H1 (cell line): ENCODE measurements around the gene CPSF4L. TPM values are rescaled to one million over a fixed set of nuclear protein-coding genes. Genes with fewer than 3 reads are reported as not detected.

Experiments used
- CTCF ChIA-PET: fragments of 300-600 bp; sonication (Branson Sonifier 250); formaldehyde crosslinking; loops from one replicate; lab custom pipeline; 2021; ENCODE audit not compliant: partially characterized antibody; lab: Charles Lee
- POLR2A ChIA-PET: fragments of 300-600 bp; sonication (Branson Sonifier 250); formaldehyde crosslinking; loops from one replicate; lab custom pipeline; 2021; ENCODE audit warnings: inconsistent platforms; ENCODE audit not compliant: partially characterized antibody; lab: Charles Lee
- DNase-seq, 2 experiments: peaks; one replicate each; pipeline versions ENCODE4 v3.0.0 to v3.0.0-alpha.2; 2010 to 2022; ENCODE audit warnings: low spot score in 2 of 2, low read depth in 1 of 2, mixed read lengths in 1 of 2
- FAIRE-seq: peaks from 2 replicates; lab custom pipeline; 2011; peaks lifted over from hg19 to GRCh38; lab: Jason Lieb, UNC
- H2AFZ ChIP-seq: 2 replicates; pipeline ENCODE4 v1.8.1; 2012; ENCODE audit warnings: low read length, inconsistent platforms
- H2AK5ac ChIP-seq: 2 replicates; pipeline ENCODE4 v1.6.1; 2013; ENCODE audit warnings: low read depth, low read length
- H2BK120ac ChIP-seq: replicated peaks from 2 replicates; pipeline ENCODE3; 2013; ENCODE audit warnings: low read depth, low read length, inconsistent platforms
- H2BK12ac ChIP-seq: 2 replicates; pipeline ENCODE4 v1.6.1; 2013; ENCODE audit warnings: low read depth, low read length
- H2BK15ac ChIP-seq: 2 replicates; pipeline ENCODE4 v1.6.1; 2013; ENCODE audit warnings: low read length
- H2BK20ac ChIP-seq: 2 replicates; pipeline ENCODE4 v1.6.1; 2013; ENCODE audit warnings: low read length
- H2BK5ac ChIP-seq: 2 replicates; pipeline ENCODE4 v1.6.1; 2013; ENCODE audit warnings: low read depth, low read length
- H3K14ac ChIP-seq: 2 replicates; pipeline ENCODE4 v1.6.1; 2013; ENCODE audit warnings: inconsistent platforms; ENCODE audit not compliant: insufficient read length
- H3K18ac ChIP-seq: 2 replicates; pipeline ENCODE4 v1.6.1; 2013; ENCODE audit warnings: low read length; ENCODE audit errors: extremely low read depth
- H3K23ac ChIP-seq: 2 replicates; pipeline ENCODE4 v1.6.1; 2013; ENCODE audit warnings: inconsistent platforms; ENCODE audit not compliant: insufficient read length
- H3K23me2 ChIP-seq: 2 replicates; pipeline ENCODE4 v1.6.1; 2013; ENCODE audit warnings: low read depth, low read length
- H3K27ac ChIP-seq: 2 replicates; pipeline ENCODE4 v1.6.1; 2011; ENCODE audit warnings: low read depth, low read length, inconsistent platforms
- H3K27me3 ChIP-seq, 4 experiments: replicated peaks in 1 of 4; 1 replicate in 1 of 4; 2 replicates in 3 of 4; pipeline versions ENCODE4 v1.6.1 to v1.8.1; 2011 to 2013; ENCODE audit warnings: low read length in 3 of 4, mild to moderate bottlenecking in 3 of 4, inconsistent platforms in 2 of 4, mixed read lengths in 2 of 4, moderate library complexity in 1 of 4; ENCODE audit not compliant: control insufficient read depth in 3 of 4, insufficient read depth in 3 of 4; ENCODE audit errors: extremely low read depth in 1 of 4
- H3K36me3 ChIP-seq, 4 experiments: 2 replicates each; pipeline versions ENCODE4 v1.6.1 to v1.8.1; 2011 to 2013; ENCODE audit warnings: mild to moderate bottlenecking in 4 of 4, low read length in 3 of 4, moderate library complexity in 2 of 4, control low read depth in 1 of 4, inconsistent platforms in 1 of 4; ENCODE audit not compliant: insufficient read depth in 4 of 4, control insufficient read depth in 2 of 4
- H3K4ac ChIP-seq: replicated peaks from 2 replicates; pipeline ENCODE3; 2013; ENCODE audit warnings: low read length, low read depth, mixed read lengths, inconsistent platforms; ENCODE audit not compliant: insufficient read length
- H3K4me1 ChIP-seq, 4 experiments: replicated peaks in 1 of 4; 1 replicate in 1 of 4; 2 replicates in 3 of 4; pipeline versions ENCODE4 v1.6.1 to v1.8.1; 2011 to 2013; ENCODE audit warnings: low read length in 3 of 4, inconsistent platforms in 2 of 4, mixed read lengths in 1 of 4; ENCODE audit not compliant: insufficient read depth in 4 of 4, control insufficient read depth in 3 of 4
- H3K4me2 ChIP-seq, 2 experiments: 2 replicates each; pipeline versions ENCODE4 v1.6.1 to v1.8.1; 2011 to 2013; ENCODE audit warnings: low read depth in 2 of 2, low read length in 2 of 2, control low read depth in 1 of 2, inconsistent platforms in 1 of 2, mild to moderate bottlenecking in 1 of 2; ENCODE audit not compliant: insufficient read depth in 1 of 2
- H3K4me3 ChIP-seq, 4 experiments: fragments of 200-600, 300-600 bp in 1 of 4; sonication (generic), shearing (Covaris generic), sonication (Bioruptor Twin) in 1 of 4; 2 replicates each; pipeline versions ENCODE4 v1.5.1 to v1.8.1; 2011 to 2016; ENCODE audit warnings: low read length in 4 of 4, low read depth in 3 of 4, control low read depth in 2 of 4, inconsistent platforms in 2 of 4, mild to moderate bottlenecking in 2 of 4, mixed read lengths in 1 of 4, moderate library complexity in 1 of 4; ENCODE audit not compliant: insufficient read depth in 2 of 4; ENCODE audit errors: extremely low read depth in 1 of 4
- H3K56ac ChIP-seq: replicated peaks from 2 replicates; pipeline ENCODE3; 2013; ENCODE audit warnings: low read depth, mild to moderate bottlenecking, mixed read lengths, low read length, inconsistent platforms; ENCODE audit not compliant: insufficient read length
- H3K79me1 ChIP-seq: 2 replicates; pipeline ENCODE4 v1.6.1; 2013; ENCODE audit warnings: low read depth, low read length, control low read depth
- H3K79me2 ChIP-seq, 2 experiments: 2 replicates each; pipeline versions ENCODE4 v1.6.1 to v1.8.1; 2012 to 2013; ENCODE audit warnings: low read length in 2 of 2, mild to moderate bottlenecking in 2 of 2, inconsistent platforms in 1 of 2; ENCODE audit not compliant: insufficient read depth in 2 of 2, control insufficient read depth in 1 of 2
- H3K9ac ChIP-seq, 4 experiments: replicated peaks in 1 of 4; 1 replicate in 1 of 4; 2 replicates in 3 of 4; pipeline versions ENCODE4 v1.6.1 to v1.8.1; 2011 to 2013; ENCODE audit warnings: low read depth in 3 of 4, low read length in 3 of 4, control low read depth in 2 of 4, mild to moderate bottlenecking in 2 of 4, moderate library complexity in 2 of 4, inconsistent platforms in 1 of 4; ENCODE audit errors: extremely low read depth in 1 of 4
- H3K9me3 ChIP-seq, 2 experiments: 2 replicates each; pipeline versions ENCODE4 v1.6.1 to v1.8.1; 2012 to 2013; ENCODE audit warnings: mild to moderate bottlenecking in 2 of 2, moderate library complexity in 2 of 2, control low read depth in 1 of 2, inconsistent platforms in 1 of 2, low read depth in 1 of 2, low read length in 1 of 2, mixed read lengths in 1 of 2; ENCODE audit not compliant: insufficient read depth in 2 of 2
- H4K20me1 ChIP-seq, 2 experiments: replicated peaks in 1 of 2; 2 replicates each; pipeline versions ENCODE3 to v1.8.1; 2011 to 2013; ENCODE audit warnings: inconsistent platforms in 2 of 2, low read length in 2 of 2, mild to moderate bottlenecking in 1 of 2; ENCODE audit not compliant: insufficient read depth in 2 of 2, control insufficient read depth in 1 of 2
- H4K5ac ChIP-seq: 2 replicates; pipeline ENCODE4 v1.6.1; 2013; ENCODE audit warnings: low read length, low read depth, mixed read lengths, inconsistent platforms; ENCODE audit not compliant: insufficient read length
- H4K8ac ChIP-seq: 2 replicates; pipeline ENCODE4 v1.8.0; 2013; ENCODE audit warnings: mild to moderate bottlenecking, moderate library complexity, low read length, inconsistent platforms; ENCODE audit not compliant: insufficient read depth; ENCODE audit errors: extremely low read depth
- H4K91ac ChIP-seq: replicated peaks from 2 replicates; pipeline ENCODE3; 2013; ENCODE audit warnings: low read length, mixed read lengths, inconsistent platforms; ENCODE audit not compliant: insufficient read length
- SRF ChIP-seq: IDR thresholded peaks from 2 replicates; pipeline ENCODE4 v1.6.1; 2011; ENCODE audit warnings: mild to moderate bottlenecking, low read depth, low read length, moderate library complexity
- ZNF274 ChIP-seq: IDR thresholded peaks from 2 replicates; pipeline ENCODE4 v1.7.0; 2012; ENCODE audit warnings: low read length, borderline replicate concordance; ENCODE audit errors: extremely low read depth
- polyA plus RNA-seq, 7 experiments: library from polyadenylated mRNA; depleted of rRNA in 3 of 7; stranded (reverse) in 5 of 7; unstranded in 2 of 7; fragments of >200 nt in 5 of 7; fragments of 200-250 nt in 2 of 7; gene quantifications; 1 replicate in 5 of 7; 2 replicates in 1 of 7; 4 replicates in 1 of 7; pipeline versions ENCODE4 v1.2.1 to v1.2.3, GENCODE V29; 2011 to 2013; ENCODE audit warnings: missing spikeins in 2 of 7, mixed read lengths in 2 of 7
- total RNA-seq: library from RNA; stranded (reverse); fragmentation: NEBNext Ultra II Directional; extraction: Animal tissue kit (Norgen Biotek cat#: 25700); gene quantifications from 2 replicates; pipeline ENCODE4 v1.2.1, GENCODE V29; 2021

Gene CPSF4L
- total and polyA plus RNA-seq, 2 of the 8 experiments (the other 6 are each of a cell fraction or from before 2014, with no cell fraction given) = not detected

GRCh38 chr17:73214008-73214407 is 47.7 kb downstream of the CPSF4L start:
- TF ChIP-seq SRF (no peak), ZNF274 (no peak)
- POLR2A ChIA-PET = interaction anchor here (0.7 to 1.2 kb wide), 4 partner anchors 9 to 39 kb away, joined by 3 to 4 read pairs (median 4); no protein-coding TSS in a partner anchor
- Histone ChIP-seq H3K79me1 (no peaks in the 10 kb centered on the region; the same call in 1 of the 2 replicates), H2BK12ac (no peak overlapping the region), H3K23ac (no peak overlapping the region), H3K4me1 (peaks cover 0 to 4% (median 0%) of the 10 kb centered on the region in 4 experiments; a peak in 2 of 7 replicates), H3K4me3 (no peak overlapping the region), H3K9me3 (no peaks in the 10 kb centered on the region), H3K56ac (no peak overlapping the region), H4K91ac (no peak overlapping the region), H3K4me2 (no peak overlapping the region), H3K23me2 (no peaks in the 10 kb centered on the region), H3K9ac (no peak overlapping the region), H3K36me3 (peaks cover 3 to 19% (median 9%) of the 10 kb centered on the region in 4 experiments; a peak in 7 of 8 replicates), H3K79me2 (peaks cover 0 to 35% of the 10 kb centered on the region in 2 experiments; a peak in 3 of 4 replicates), H4K20me1 (peaks cover 5 to 6% of the 10 kb centered on the region in 2 experiments), H2AK5ac (no peak overlapping the region), H4K8ac (no peak overlapping the region), H3K27me3 (no peaks in the 10 kb centered on the region), H2BK20ac (no peak overlapping the region), H3K14ac (no peak overlapping the region), H2BK5ac (no peak overlapping the region), H2BK120ac (no peak overlapping the region), H2BK15ac (no peak overlapping the region), H2AFZ (no peak overlapping the region), H3K18ac (no peak overlapping the region), H4K5ac (no peak overlapping the region), H3K27ac (no peak overlapping the region), H3K4ac (no peak overlapping the region)
- CTCF ChIA-PET = interaction anchor here (0.6 to 1.8 kb wide), 4 partner anchors 10 to 176 kb away, joined by 3 to 4 read pairs (median 4); no protein-coding TSS in a partner anchor
- DNase-seq (no peak), FAIRE-seq (no peak)
